ENCODE data around the gene P2RY8.

P2RY8 gene

GRCh38 chrX:1468250-1468772 lies 68.7 kb downstream of the P2RY8 start:
- TF ChIP-seq REST (IDR thresholded peaks at IDR 0.05; ENCODE audit: insufficient read depth in 1 of 2, low read depth in 2 of 2, low read length in 2 of 2) (no peak), FOXP2 (optimal IDR thresholded peaks at IDR 0.05; ENCODE audit: borderline replicate concordance, extremely low read depth, extremely low read length, insufficient read depth) (no peak), POLR2AphosphoS5 (IDR thresholded peaks at IDR 0.05; ENCODE audit: low read depth, low read length) (no peak), SIN3A (IDR thresholded peaks at IDR 0.05; ENCODE audit: borderline replicate concordance, insufficient read depth, low read length) (no peak), TAF1 (IDR thresholded peaks at IDR 0.05; ENCODE audit: borderline replicate concordance, insufficient read depth, low read length) (no peak)

GRCh38 chrX:1466971-1467561 lies 69.9 kb downstream of the P2RY8 start:
- no peak for TF ChIP-seq TAF1 (IDR thresholded peaks at IDR 0.05; ENCODE audit: borderline replicate concordance, insufficient read depth, low read length)
- no peak for TF ChIP-seq SIN3A (IDR thresholded peaks at IDR 0.05; ENCODE audit: borderline replicate concordance, insufficient read depth, low read length)
- TF ChIP-seq FOXP2 (optimal IDR thresholded peaks at IDR 0.05; ENCODE audit: borderline replicate concordance, extremely low read depth, extremely low read length, insufficient read depth), result no peak
- TF ChIP-seq POLR2AphosphoS5 (IDR thresholded peaks at IDR 0.05; ENCODE audit: low read depth, low read length), result no peak
- TF ChIP-seq REST (IDR thresholded peaks at IDR 0.05; ENCODE audit: insufficient read depth in 1 of 2, low read depth in 2 of 2, low read length in 2 of 2), result no peak

- TF ChIP-seq FOXP2 (optimal IDR thresholded peaks at IDR 0.05; ENCODE audit: borderline replicate concordance, extremely low read depth, extremely low read length, insufficient read depth) (no peak), SIN3A (IDR thresholded peaks at IDR 0.05; ENCODE audit: borderline replicate concordance, insufficient read depth, low read length) (no peak), POLR2AphosphoS5 (IDR thresholded peaks at IDR 0.05; ENCODE audit: low read depth, low read length) (no peak), REST (IDR thresholded peaks at IDR 0.05; ENCODE audit: insufficient read depth in 1 of 2, low read depth in 2 of 2, low read length in 2 of 2) (no peak), TAF1 (IDR thresholded peaks at IDR 0.05; ENCODE audit: borderline replicate concordance, insufficient read depth, low read length) (no peak)
Observed at GRCh38 chrX:1466232-1466661, 70.7 kb downstream of the P2RY8 start.

GRCh38 chrX:1465286-1466231 lies 71.4 kb downstream of the P2RY8 start:
- TF ChIP-seq REST (IDR thresholded peaks at IDR 0.05; ENCODE audit: insufficient read depth in 1 of 2, low read depth in 2 of 2, low read length in 2 of 2), result no peak
